CD4-positive, alpha-beta T cell (primary cell): Measurements from ENCODE around the gene TAS2R13. TPM values are rescaled to one million over a fixed set of nuclear protein-coding genes. Genes with fewer than 3 reads are reported as not detected.

Experiments
- ATAC-seq: fragments of 200-7000 bp; cut with Tn5 transposase; one replicate; pipeline ENCODE4 v1.10.0; 2022; ENCODE audit warnings: mild to moderate bottlenecking; ENCODE audit not compliant: poor library complexity
- CTCF ChIA-PET: fragments of 350-600 bp; sonication (Branson Sonifier 250); formaldehyde crosslinking; loops from one replicate; lab custom pipeline; 2021; ENCODE audit warnings: antibody characterized with exemption, inconsistent platforms; lab: Charles Lee
- POLR2A ChIA-PET: fragments of 350-600 bp; sonication (Branson Sonifier 250); formaldehyde crosslinking; loops from one replicate; lab custom pipeline; 2021; ENCODE audit warnings: antibody characterized with exemption, inconsistent platforms; lab: Charles Lee
- DNase-seq, 14 experiments: peaks; one replicate each; pipeline ENCODE4 v3.0.0-alpha.2; 2013 to 2020; ENCODE audit warnings: mixed read lengths in 2 of 14
- H3K27ac ChIP-seq, 2 donors: one replicate each; pipeline versions ENCODE4 v1.5.1 to v1.7.0; 2013; ENCODE audit warnings: low read length in 2 of 2, low read depth in 1 of 2, mild to moderate bottlenecking in 1 of 2
- H3K27me3 ChIP-seq, 2 experiments: 1 replicate in 1 of 2; 2 replicates in 1 of 2; pipeline versions ENCODE4 v1.6.1 to v1.7.0; 2013; ENCODE audit warnings: low read length in 2 of 2, control low read depth in 1 of 2, mild to moderate bottlenecking in 1 of 2, moderate library complexity in 1 of 2; ENCODE audit not compliant: insufficient read depth in 2 of 2, control insufficient read depth in 1 of 2
- H3K36me3 ChIP-seq: one replicate; pipeline ENCODE4 v1.6.1; 2013; ENCODE audit warnings: low read length, control low read depth; ENCODE audit not compliant: insufficient read depth
- H3K4me1 ChIP-seq: one replicate; pipeline ENCODE4 v1.6.1; 2013; ENCODE audit warnings: low read length, control low read depth; ENCODE audit not compliant: insufficient read depth
- H3K4me3 ChIP-seq: one replicate; pipeline ENCODE4 v1.5.1; 2013; ENCODE audit warnings: mild to moderate bottlenecking, low read length, moderate library complexity
- H3K9me3 ChIP-seq, 2 experiments: 1 replicate in 1 of 2; 2 replicates in 1 of 2; pipeline versions ENCODE4 v1.6.1 to v1.7.0; 2013; ENCODE audit warnings: low read length in 2 of 2, mild to moderate bottlenecking in 2 of 2, control low read depth in 1 of 2, moderate library complexity in 1 of 2; ENCODE audit not compliant: control insufficient read depth in 1 of 2, insufficient read depth in 1 of 2
- H3K27ac Mint-ChIP-seq: one replicate; pipeline ENCODE4 v1.8.0; 2020; ENCODE audit warnings: mixed read lengths
- H3K27me3 Mint-ChIP-seq: one replicate; pipeline ENCODE4 v1.8.0; 2021; ENCODE audit warnings: mixed read lengths
- H3K36me3 Mint-ChIP-seq: one replicate; pipeline ENCODE4 v1.8.0; 2021; ENCODE audit warnings: low read depth, mixed read lengths
- H3K4me1 Mint-ChIP-seq: one replicate; pipeline ENCODE4 v1.8.0; 2021; ENCODE audit warnings: low read depth, mixed read lengths
- H3K4me3 Mint-ChIP-seq: one replicate; pipeline ENCODE4 v1.8.0; 2020; ENCODE audit warnings: mild to moderate bottlenecking, mixed read lengths
- H3K9me3 Mint-ChIP-seq: one replicate; pipeline ENCODE4 v1.8.0; 2020; ENCODE audit warnings: mixed read lengths
- intact Hi-C, 2 experiments: fragments of 100-400 bp; cut with DNase I in 1 of 2; cut with micrococcal nuclease in 1 of 2; formaldehyde crosslinking; loops; one replicate each; pipeline versions ENCODE4 v1.15.1 to v1.9.0; 2023 to 2025; cut with DNase I, micrococcal nuclease
- total RNA-seq, 174 experiments: library from RNA in 2 of 174; stranded (reverse) in 2 of 174; gene quantifications; one replicate each; pipeline ENCODE4 v1.2.3 and lab custom pipeline; 2021 to 2026
- TF ChIP-seq, protein P1 (sequence below): fragments of 200-600 bp; IDR thresholded peaks from one replicate; pipeline ENCODE4 v1.8.0; 2022; ENCODE audit warnings: antibody characterized with exemption, mild to moderate bottlenecking

Gene TAS2R13
- total RNA-seq, 2 experiments from 2014 or later, result 0.41 to 0.59 TPM

DNA sequence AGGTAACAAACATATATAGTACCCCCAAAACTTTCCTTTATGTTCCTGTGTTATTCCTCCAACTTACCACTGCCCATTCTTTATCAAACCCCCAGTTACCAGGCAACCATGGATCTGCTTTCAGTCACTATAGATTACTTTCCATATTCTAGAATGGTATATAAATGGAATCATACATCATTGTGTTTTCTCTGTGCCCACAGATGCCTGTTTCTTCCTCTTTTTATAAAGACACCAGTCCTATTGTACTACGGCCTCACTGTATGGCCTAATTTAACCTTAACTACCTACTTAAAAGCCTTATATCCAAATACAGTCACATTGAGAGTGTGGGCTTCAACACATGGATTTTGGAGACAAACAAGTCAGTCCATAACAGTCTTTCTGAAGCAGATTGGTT lies 27.1 kb upstream of the TAS2R13 start:
- no peaks in the 10 kb centered on the region for H3K27me3 Mint-ChIP-seq
- H3K4me1 ChIP-seq, result no peaks in the 10 kb centered on the region

DNA sequence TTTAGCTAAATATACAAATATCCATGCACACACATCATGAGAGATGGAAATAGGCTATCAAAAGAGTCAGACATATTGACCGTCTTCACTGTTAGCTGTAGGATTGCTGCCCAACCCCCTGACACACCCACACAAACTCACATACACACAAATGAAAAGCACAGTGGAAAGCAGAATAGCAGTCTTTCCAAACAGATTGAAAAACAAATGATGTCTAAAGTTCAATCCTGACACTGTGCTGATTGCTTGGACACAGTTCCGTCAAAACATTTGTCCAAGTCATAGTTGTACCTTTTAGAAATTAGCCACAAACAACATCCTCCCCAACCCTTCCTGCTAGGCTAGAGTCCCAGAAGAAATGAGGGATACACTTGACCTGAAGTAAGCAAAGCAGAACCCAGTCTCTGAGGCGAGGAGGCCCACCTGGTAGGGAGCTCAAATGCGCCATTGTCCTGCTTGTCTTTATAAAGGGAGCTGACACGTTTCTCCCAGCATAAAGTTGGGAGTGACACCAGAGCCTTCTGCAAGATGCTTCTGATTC lies 19.5 kb upstream of the TAS2R13 start, which contains the start of gene PRH2:
TSS of gene PRH2 (plus strand) at position 491 of the 541 bp plus-strand sequence. CDS start at position 529, 38 bp downstream.
- H3K4me3 Mint-ChIP-seq, result no peak within 1 kb of the TSS
- ChIA-PET POLR2A (no interaction called here), CTCF (no interaction called here)
- TF ChIP-seq, protein P1, sequence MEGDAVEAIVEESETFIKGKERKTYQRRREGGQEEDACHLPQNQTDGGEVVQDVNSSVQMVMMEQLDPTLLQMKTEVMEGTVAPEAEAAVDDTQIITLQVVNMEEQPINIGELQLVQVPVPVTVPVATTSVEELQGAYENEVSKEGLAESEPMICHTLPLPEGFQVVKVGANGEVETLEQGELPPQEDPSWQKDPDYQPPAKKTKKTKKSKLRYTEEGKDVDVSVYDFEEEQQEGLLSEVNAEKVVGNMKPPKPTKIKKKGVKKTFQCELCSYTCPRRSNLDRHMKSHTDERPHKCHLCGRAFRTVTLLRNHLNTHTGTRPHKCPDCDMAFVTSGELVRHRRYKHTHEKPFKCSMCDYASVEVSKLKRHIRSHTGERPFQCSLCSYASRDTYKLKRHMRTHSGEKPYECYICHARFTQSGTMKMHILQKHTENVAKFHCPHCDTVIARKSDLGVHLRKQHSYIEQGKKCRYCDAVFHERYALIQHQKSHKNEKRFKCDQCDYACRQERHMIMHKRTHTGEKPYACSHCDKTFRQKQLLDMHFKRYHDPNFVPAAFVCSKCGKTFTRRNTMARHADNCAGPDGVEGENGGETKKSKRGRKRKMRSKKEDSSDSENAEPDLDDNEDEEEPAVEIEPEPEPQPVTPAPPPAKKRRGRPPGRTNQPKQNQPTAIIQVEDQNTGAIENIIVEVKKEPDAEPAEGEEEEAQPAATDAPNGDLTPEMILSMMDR, result no peak
- ATAC-seq (no peak), DNase-seq (no peak)
- H3K9me3 ChIP-seq, result no peaks in the 10 kb centered on the region
- no peaks in the 10 kb centered on the region for H3K27me3 Mint-ChIP-seq
- intact Hi-C loops, result no loop called here
- no peak within 1 kb of the TSS for H3K4me3 ChIP-seq
- H3K27me3 ChIP-seq, result no peaks in the 10 kb centered on the region
- H3K27ac Mint-ChIP-seq, result no peak within 1 kb of the TSS
- H3K4me1 Mint-ChIP-seq, result no peaks in the 10 kb centered on the region
- H3K27ac ChIP-seq, result no peak within 1 kb of the TSS
- no peaks in the 10 kb centered on the region for H3K36me3 ChIP-seq
- H3K4me1 ChIP-seq, result no peaks in the 10 kb centered on the region
- H3K9me3 Mint-ChIP-seq, result no peaks in the 10 kb centered on the region
- no peaks in the 10 kb centered on the region for H3K36me3 Mint-ChIP-seq

More for the DNA sequence above, 27.1 kb upstream of the TAS2R13 start:
- Histone ChIP-seq H3K27ac (no peak overlapping the region), H3K27me3 (no peaks in the 10 kb centered on the region), H3K9me3 (no peaks in the 10 kb centered on the region), H3K4me3 (no peak overlapping the region), H3K36me3 (no peaks in the 10 kb centered on the region)
- Mint-ChIP-seq H3K27ac (no peak overlapping the region), H3K36me3 (peaks cover 11% of the 10 kb centered on the region), H3K4me3 (no peak overlapping the region), H3K9me3 (no peaks in the 10 kb centered on the region), H3K4me1 (no peaks in the 10 kb centered on the region)
- POLR2A ChIA-PET, result no interaction called here
- ATAC-seq (no peak), DNase-seq (no peak)
- TF ChIP-seq, protein P1, result no peak
- CTCF ChIA-PET, result no interaction called here
- intact Hi-C loops, result no loop called here

DNA sequence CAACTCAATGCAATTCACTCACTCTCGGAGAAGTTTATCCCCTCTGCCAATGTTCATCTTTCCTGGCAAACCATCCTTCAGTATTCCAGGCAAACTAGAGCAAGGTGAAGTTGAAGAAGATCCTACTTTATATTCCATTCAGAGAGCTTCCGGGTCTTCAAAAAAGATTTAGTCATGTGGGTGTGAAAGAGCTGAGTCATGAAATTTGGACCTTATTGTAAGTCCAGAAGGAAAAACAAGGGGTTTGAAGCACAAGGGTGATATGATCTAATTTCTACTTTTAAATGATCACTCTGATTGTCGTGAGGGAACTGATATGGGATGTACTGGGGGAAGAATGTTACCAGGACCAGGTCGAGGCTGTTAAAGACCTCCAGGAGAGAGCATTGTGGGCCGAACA lies 16.9 kb upstream of the TAS2R13 start:
- ATAC-seq (no peak), DNase-seq (no peak)
- Histone ChIP-seq H3K36me3 (no peaks in the 10 kb centered on the region), H3K27ac (no peak overlapping the region), H3K9me3 (no peaks in the 10 kb centered on the region), H3K27me3 (no peaks in the 10 kb centered on the region), H3K4me3 (no peak overlapping the region), H3K4me1 (no peaks in the 10 kb centered on the region)
- Mint-ChIP-seq H3K9me3 (no peaks in the 10 kb centered on the region), H3K27ac (no peak overlapping the region), H3K4me1 (no peaks in the 10 kb centered on the region), H3K36me3 (no peaks in the 10 kb centered on the region), H3K27me3 (no peaks in the 10 kb centered on the region), H3K4me3 (no peak overlapping the region)
- intact Hi-C loops, result no loop called here
- ChIA-PET CTCF (no interaction called here), POLR2A (no interaction called here)
- TF ChIP-seq, protein P1, result no peak
